Hindlimb muscle (tissue), 1 donor: ENCODE results near the gene TMEM135. TPM values are rescaled to one million over a fixed set of nuclear protein-coding genes. Genes with fewer than 3 reads are reported as not detected.

Experiments used
- DNase-seq: peaks from one replicate; pipeline ENCODE4 v3.0.0-alpha.2; 2013
- polyA plus RNA-seq: library from polyadenylated mRNA; unstranded; fragments of 120-200 nt; gene quantifications from one replicate; pipeline ENCODE4 v1.2.1, GENCODE V29; 2013; ENCODE audit not compliant: insufficient read length

TMEM135 gene
- polyA plus RNA-seq, 1 donor: 13.5 TPM

DNA sequence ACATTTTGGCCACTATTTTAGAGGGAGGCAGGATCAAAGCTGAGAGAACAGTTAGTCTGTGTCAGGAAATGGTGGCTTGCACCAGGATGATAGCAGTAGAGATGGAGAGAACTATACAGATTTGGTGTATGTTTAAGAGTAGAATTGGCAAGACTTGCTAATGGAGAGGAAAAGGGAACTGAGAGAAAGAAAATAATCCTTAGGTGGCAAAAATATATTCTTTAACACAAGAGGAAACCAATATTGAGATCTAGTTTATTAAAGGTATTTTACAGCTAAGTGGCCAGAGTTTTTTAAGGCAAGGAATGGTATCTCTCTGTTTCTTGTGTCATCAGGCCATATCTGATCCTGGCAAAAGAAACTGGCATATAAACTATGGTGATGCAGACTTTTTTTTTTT lies 278.8 kb downstream of the TMEM135 start:
- no peak for DNase-seq

DNA sequence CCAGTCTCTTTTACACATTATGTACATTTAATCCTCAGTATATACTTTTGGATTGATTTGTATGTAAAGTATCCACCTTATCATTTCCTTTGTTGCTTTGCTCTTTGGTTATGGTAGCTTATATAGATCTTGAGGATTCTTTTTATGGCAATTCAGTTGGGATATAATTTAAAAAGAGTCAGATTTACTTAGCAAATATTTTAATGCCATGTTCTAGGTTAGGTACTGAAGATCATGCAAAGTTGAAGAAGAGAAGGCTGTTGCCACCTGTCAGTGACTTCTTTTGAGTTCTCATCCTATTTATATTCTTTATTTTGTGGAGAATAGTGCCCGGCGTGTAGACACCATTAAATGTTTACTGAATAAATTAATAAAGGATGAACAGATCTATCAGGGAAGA lies 279.7 kb downstream of the TMEM135 start:
- no peak for DNase-seq

DNA sequence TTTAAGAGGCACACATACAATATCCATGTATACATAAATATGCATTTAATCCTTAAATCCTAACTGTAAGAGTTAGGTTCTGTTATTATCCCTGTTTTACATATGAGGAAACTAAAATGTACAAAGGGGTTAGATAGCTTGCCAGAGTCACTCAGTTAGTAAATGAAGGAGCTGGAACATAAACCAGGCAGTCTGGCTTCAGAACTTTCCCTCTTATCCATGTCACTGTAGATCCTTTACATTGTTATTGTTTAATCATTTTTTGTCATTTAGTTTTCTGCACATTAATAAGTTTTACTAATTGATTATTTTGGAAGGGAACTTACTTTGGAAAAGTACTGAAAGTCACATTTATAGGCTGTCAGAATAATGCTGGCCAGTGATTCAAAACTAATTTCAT lies 282.4 kb downstream of the TMEM135 start:
- no peak for DNase-seq

DNA sequence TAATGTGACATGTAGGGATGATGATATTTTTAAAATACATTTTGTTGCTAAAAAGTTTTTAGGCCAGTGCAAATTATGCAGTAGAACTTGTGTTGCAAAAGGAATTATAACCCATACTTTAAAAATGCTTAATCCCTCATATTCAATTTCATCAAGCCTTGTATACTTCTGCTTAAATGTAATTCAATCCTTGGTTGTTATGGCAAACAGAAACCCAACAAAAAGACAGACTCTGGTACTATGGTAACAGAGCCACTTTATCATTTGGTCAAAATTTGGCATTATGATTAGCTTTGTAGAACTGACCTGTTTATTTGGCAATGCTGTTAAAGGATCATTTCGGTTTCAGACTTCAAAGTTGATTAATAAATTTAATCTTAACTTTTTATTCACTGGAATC lies 284.8 kb downstream of the TMEM135 start:
- DNase-seq: no peak

DNA sequence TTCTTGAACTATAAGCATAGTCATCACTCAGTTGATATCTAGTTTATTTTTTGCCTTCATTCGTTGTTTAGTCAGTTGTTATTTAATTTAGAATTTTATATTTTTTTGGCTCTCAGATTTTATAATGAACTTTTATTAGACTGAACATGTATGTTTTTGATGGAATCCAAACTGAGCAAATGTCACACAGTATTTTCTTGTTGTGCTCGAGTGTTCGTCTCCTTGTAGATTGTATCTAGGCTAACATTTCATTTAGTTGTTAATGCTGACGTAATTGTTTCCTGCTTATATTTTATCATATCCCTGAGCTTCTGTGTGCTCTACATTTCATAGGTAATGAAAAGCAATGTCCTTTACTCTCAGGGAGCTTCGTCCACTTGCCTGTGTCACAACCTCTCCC lies 286.2 kb downstream of the TMEM135 start:
- no peak for DNase-seq

- no peak for DNase-seq
Measured at GRCh38 chr11:87324817-87325489, 287.2 kb downstream of the TMEM135 start.

DNA sequence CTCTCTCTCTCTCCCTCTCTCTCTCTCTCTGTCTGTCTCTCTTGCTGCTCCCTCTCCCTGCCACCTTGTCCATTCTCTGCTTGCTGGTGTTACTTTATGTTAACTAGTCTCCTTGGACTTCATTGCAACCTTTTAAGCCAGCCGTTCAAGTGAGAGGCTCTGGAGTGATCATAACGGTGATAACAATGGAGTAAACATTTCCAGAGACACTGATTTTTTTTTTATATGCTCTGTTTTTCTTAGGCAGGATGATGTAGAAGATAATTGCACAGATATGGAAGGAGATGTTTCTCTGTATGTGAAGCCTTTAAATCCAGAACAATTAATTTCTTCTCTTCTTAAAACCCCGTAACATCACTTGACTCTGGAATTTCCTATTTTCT lies 287.7 kb downstream of the TMEM135 start:
- DNase-seq: no peak

DNA sequence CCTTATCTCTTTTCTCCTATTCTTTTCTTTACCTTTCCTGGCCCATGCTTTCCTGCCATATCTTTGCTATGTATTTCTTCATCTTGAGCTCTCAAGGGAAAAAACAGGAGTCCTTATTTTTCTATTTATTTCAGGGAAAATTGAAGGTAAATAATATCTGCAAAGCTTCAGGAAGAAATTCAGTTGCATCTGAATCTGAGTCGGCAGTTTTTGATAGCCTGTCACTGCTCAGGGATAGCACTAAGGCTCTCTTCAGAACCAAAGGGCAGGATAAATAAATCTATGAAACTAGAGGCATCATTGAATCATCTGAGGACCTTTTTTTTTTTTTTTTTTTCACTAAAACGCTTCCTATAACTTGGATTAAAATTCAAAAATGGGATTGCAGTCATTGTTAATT lies 288.9 kb downstream of the TMEM135 start:
- DNase-seq: no peak

- DNase-seq: no peak
Measured at GRCh38 chr11:87329172-87329571, 291.4 kb downstream of the TMEM135 start.

DNA sequence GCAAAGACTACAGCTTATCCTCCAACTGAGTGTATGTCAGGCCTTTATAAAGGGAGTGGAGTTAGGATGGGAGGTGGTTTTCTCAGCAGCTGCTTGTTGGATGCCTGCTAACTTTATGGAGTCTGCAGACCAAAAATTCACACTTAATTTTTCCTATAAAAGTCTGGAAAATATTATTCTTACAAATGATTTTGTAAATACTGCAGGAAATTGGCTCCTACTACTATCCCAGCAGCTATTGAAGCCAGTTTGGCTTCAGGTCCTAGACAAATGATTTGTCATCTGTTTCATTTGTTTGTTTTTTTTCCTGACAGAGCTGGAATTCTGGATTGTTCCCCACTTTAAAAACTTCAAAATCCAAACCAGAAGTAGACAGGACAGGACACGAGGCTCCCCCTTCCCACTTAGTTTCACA lies 292.5 kb downstream of the TMEM135 start:
- peak; percentile 81 for DNase-seq

GRCh38 chr11:87331273-87331672 lies 293.5 kb downstream of the TMEM135 start:
- DNase-seq: peak; percentile 50

DNA sequence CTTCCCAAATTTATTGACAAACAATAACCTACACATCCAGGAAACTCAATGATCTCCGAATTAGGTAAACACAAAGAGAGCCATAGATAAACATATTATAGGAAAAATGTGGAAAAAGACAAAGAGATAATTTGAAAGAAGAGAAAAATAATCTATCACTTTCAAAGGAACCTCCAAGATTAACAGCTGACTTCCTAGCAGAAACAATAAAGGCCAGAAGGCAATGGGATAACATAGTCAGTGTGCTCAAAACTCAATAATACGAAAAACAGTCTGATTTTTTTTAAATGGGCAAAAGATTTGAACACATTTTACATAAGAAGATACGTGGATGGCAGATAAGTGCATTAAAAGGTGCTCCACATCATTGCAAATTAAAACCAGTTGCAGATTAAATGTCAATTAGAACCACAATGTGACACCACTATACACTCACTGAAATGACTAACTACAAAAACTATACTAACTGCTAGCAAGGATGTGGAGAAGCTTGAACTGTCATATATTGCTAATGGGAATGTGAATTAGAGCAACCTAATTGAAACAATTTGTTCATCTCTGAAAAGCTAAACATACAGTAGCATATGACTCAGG lies 300.4 kb downstream of the TMEM135 start:
- no peak for DNase-seq

GRCh38 chr11:87339416-87339815 lies 301.7 kb downstream of the TMEM135 start:
- no peak for DNase-seq

- DNase-seq: no peak
Measured at GRCh38 chr11:87347441-87347840, 309.7 kb downstream of the TMEM135 start.

DNA sequence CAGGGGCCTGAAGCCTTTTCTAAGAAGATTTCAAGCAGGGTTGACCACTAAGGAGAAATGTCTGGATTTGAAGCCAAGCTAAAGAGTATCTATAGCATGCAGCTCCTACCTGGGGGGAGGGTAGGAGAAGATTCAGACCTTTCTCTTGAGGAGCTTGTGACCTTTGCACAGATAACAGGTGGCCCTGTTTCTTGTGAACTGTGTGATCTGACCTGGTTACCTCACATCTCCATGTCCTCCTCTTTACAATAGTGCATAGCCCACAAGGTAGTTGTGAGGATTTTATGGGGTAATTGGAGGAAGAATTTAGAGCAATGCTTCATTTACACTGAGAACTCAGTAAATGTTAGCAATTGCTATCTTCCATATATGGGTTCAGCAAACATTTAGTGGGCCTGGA lies 310.1 kb downstream of the TMEM135 start:
- no peak for DNase-seq

DNA sequence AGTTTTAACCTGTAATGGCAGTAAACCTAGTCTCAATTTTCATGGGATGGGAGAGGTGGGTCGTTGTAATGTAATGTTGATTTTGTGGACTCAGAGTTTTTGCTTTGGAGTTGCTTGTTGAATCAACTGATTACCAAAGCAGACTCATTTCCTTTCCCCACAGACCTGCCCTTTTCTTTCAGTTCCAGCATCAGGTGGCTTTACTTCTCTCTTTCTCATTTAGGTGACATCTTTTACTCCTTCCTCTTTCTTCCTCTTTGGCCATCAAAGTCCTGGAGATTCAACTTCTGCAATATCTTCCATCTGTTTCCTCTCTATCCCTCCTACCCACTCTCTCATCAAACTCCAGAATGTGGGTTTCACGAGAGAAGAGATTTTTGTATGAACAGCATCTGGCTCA lies 313.9 kb downstream of the TMEM135 start:
- DNase-seq: no peak

- peak; percentile 81 for DNase-seq
Measured at GRCh38 chr11:87352759-87353707, 315.3 kb downstream of the TMEM135 start.

GRCh38 chr11:87353771-87354345 lies 316.1 kb downstream of the TMEM135 start:
- no peak for DNase-seq

- no peak for DNase-seq
Measured at GRCh38 chr11:87355596-87355995, 317.9 kb downstream of the TMEM135 start.

DNA sequence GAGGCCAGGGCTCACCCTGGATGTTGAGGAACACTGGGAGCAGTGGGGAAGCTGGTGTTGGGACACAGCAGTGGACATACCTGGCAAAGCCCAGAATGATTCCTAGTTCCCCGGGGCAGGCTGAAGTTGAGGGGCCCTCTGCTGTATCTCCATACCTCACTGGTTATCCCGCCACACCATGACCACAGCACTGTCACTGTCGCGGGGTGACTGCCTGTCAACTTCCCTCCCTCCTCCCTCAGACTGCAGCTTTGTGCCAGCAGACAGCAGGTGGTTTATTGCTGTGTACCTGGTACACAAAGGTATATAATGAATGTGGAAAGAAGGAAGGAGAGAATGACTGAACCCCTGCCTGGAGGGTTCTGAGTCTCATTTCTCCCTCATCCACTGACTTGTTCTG lies 318.7 kb downstream of the TMEM135 start:
- DNase-seq: no peak

- DNase-seq: no peak
Measured at GRCh38 chr11:87358461-87358860, 320.7 kb downstream of the TMEM135 start.

- no peak for DNase-seq
Measured at GRCh38 chr11:87359401-87359800, 321.7 kb downstream of the TMEM135 start.

DNA sequence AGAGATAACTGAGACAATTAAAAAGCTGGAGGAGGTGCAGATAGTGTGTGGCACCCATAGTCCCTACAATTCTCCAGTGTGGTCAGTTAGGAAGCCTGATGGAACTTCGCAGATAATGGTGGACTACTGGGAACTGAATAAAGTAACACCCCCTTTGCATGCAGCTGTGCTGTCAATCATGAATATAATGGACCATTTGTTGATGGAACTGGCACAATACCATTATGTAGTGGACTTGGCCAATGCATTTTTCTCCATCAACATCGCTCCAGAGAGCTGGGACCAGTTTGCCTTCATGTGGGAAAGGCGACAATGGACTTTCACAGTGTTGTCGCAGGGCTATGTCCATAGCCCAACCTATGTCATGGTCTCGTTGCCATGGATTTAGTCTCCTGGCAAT lies 324.2 kb downstream of the TMEM135 start:
- no peak for DNase-seq
